H1 (cell line): ENCODE measurements around the gene POPDC3. TPM values are rescaled to one million over a fixed set of nuclear protein-coding genes. Genes with fewer than 3 reads are reported as not detected.

Source experiments
- CTCF ChIP-seq, 3 experiments: IDR thresholded peaks; 1 replicate in 2 of 3; 2 replicates in 1 of 3; pipeline versions ENCODE4 v1.5.1 to v1.6.1; 2011; ENCODE audit warnings: low read length in 3 of 3, mild to moderate bottlenecking in 3 of 3, inconsistent platforms in 2 of 3, low read depth in 1 of 3, moderate library complexity in 1 of 3; ENCODE audit not compliant: insufficient read depth in 1 of 3; ENCODE audit errors: control extremely low read depth in 1 of 3
- GTF2F1 ChIP-seq: IDR thresholded peaks from 2 replicates; pipeline ENCODE4 v1.6.1; 2012; ENCODE audit warnings: low read depth, low read length, improper control_type of control experiment, borderline replicate concordance
- MAFK ChIP-seq: IDR thresholded peaks from 2 replicates; pipeline ENCODE4 v1.6.1; 2012; ENCODE audit warnings: low read depth, mild to moderate bottlenecking, improper control_type of control experiment, low read length
- POLR2A ChIP-seq, 2 experiments: IDR thresholded peaks; 1 replicate in 1 of 2; 2 replicates in 1 of 2; pipeline ENCODE4 v1.6.1; 2011; ENCODE audit warnings: low read depth in 2 of 2, low read length in 2 of 2, mild to moderate bottlenecking in 2 of 2; ENCODE audit errors: control extremely low read depth in 1 of 2
- polyA plus RNA-seq, 7 experiments: library from polyadenylated mRNA; depleted of rRNA in 3 of 7; stranded (reverse) in 5 of 7; unstranded in 2 of 7; fragments of >200 nt in 5 of 7; fragments of 200-250 nt in 2 of 7; gene quantifications; 1 replicate in 5 of 7; 2 replicates in 1 of 7; 4 replicates in 1 of 7; pipeline versions ENCODE4 v1.2.1 to v1.2.3, GENCODE V29; 2011 to 2013; ENCODE audit warnings: missing spikeins in 2 of 7, mixed read lengths in 2 of 7
- total RNA-seq: library from RNA; stranded (reverse); fragmentation: NEBNext Ultra II Directional; extraction: Animal tissue kit (Norgen Biotek cat#: 25700); gene quantifications from 2 replicates; pipeline ENCODE4 v1.2.1, GENCODE V29; 2021

The POPDC3 gene
- total and polyA plus RNA-seq, 2 of the 8 experiments (the other 6 are each of a cell fraction or from before 2014, with no cell fraction given) = 3.7 to 6.5 TPM

- no peak for TF ChIP-seq GTF2F1
- TF ChIP-seq CTCF (IDR thresholded peaks at IDR 0.05; ENCODE audit: control extremely low read depth in 1 of 3, insufficient read depth in 1 of 3, low read depth in 1 of 3, low read length in 3 of 3) = no peak
- no peak for TF ChIP-seq MAFK
- no peak for TF ChIP-seq POLR2A (IDR thresholded peaks at IDR 0.05; ENCODE audit: control extremely low read depth in 1 of 2, low read depth in 2 of 2, low read length in 2 of 2)
- TF ChIP-seq, all 59 proteins: peak for 0
These were observed 35.7 kb upstream of the POPDC3 start (continued) for GRCh38 chr6:105215506-105215905.
